Uterus (tissue), 4 donors: ENCODE results near the gene DNAH11. TPM values are rescaled to one million over a fixed set of nuclear protein-coding genes. Genes with fewer than 3 reads are reported as not detected.

Experiments
- DNase-seq, 2 donors: peaks; one replicate each; pipeline ENCODE4 v3.0.0-alpha.2; 2019 to 2020
- H3K27ac ChIP-seq, 2 donors: fragments of 200-600 bp; sonication (generic); 1 replicate in 1 of 2; 2 replicates in 1 of 2; pipeline ENCODE4 v1.5.1; 2016 to 2018
- H3K27me3 ChIP-seq, 2 donors: fragments of 200-600 bp; sonication (generic); one replicate each; pipeline ENCODE4 v1.5.1; 2018 to 2019; ENCODE audit warnings: control low read depth in 1 of 2
- H3K36me3 ChIP-seq, 2 donors: fragments of 200-600 bp; sonication (generic); one replicate each; pipeline ENCODE4 v1.5.1; 2019; ENCODE audit warnings: control low read depth in 1 of 2
- H3K4me1 ChIP-seq, 2 donors: fragments of 200-600 bp; sonication (generic); one replicate each; pipeline ENCODE4 v1.5.1; 2018 to 2019; ENCODE audit warnings: control low read depth in 1 of 2
- H3K4me3 ChIP-seq, 2 donors: fragments of 200-600 bp; sonication (generic); 1 replicate in 1 of 2; 2 replicates in 1 of 2; pipeline ENCODE4 v1.5.1; 2018 to 2019; ENCODE audit warnings: mild to moderate bottlenecking in 1 of 2
- H3K9me3 ChIP-seq, 2 donors: fragments of 200-600 bp; sonication (generic); one replicate each; pipeline ENCODE4 v1.5.1; 2019; ENCODE audit warnings: control low read depth in 1 of 2
- POLR2A ChIP-seq, 2 donors: fragments of 450-650 bp; IDR thresholded peaks; one replicate each; pipeline ENCODE4 v1.6.1; 2016; ENCODE audit warnings: antibody characterized with exemption in 2 of 2, mild to moderate bottlenecking in 1 of 2, moderate library complexity in 1 of 2
- intact Hi-C: fragments of 100-400 bp; cut with DNase I; formaldehyde crosslinking; loops from one replicate; pipeline ENCODE4 v1.15.1; 2023; ENCODE audit warnings: low total_unique reads
- total RNA-seq, 4 donors: library from RNA; depleted of rRNA in 3 of 4; stranded (reverse); fragments of >200 nt in 3 of 4; gene quantifications; one replicate each; pipeline versions ENCODE4 v1.1.0 to v1.2.4, GENCODE V29; 2014 to 2023
- TF ChIP-seq, protein P1 (sequence below), 4 experiments: fragments of 200-600 bp in 2 of 4; fragments of 450-650 bp in 2 of 4; sonication (generic) in 2 of 4; IDR thresholded peaks; one replicate each; pipeline ENCODE4 v1.5.1; 2016 to 2019; ENCODE audit warnings: antibody characterized with exemption in 4 of 4, mild to moderate bottlenecking in 2 of 4, moderate library complexity in 1 of 4
- donor health status: DM: yes; HTN: yes; CAD: no.

The DNAH11 gene
- total RNA-seq, 4 donors from 2014 or later: 0.26 to 6.8 (median 1.5) TPM

DNA sequence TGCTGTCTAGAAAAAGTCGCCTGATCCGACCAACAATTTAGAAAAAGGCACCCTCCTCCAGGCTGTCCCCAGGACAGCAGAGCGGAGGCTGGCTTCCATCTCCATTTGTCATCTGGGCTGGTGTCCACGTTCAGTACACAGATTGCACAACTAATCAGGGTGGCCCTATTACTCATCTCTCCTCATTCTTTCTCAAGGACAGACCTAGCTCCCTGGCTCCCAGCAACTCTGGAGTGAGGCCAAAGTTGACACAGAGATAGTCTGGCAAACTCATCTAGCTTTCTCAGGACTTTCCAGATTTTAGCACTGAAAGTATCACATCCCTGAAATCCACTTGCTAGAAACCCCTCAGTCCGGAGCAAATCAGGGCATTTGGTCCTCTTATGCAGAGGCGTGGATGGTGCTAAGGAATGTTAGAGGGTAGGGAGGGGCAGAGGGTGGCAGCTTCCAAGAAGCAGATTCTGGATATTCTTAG is 75.1 kb downstream of the DNAH11 start:
- H3K27ac ChIP-seq: no peak overlapping the region

DNA sequence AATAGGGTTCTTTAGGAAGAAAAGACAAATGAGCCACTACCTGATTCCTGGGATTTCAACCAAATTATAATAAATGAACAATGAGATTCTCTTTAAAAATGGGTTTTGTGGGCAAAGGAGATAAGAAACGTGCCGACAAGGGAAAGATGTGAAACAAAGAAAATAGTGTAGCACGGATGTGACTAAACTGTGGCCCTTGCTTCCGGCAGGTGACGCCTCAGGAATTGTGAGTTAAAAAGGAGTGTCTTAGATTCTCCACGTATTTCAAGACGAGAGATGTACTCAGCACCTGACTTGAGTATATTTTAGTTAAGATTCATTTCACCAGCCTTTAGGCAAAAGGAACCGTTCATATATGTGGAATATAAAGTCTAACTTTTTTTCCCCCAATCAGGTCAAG is 75.9 kb downstream of the DNAH11 start:
- no peak for DNase-seq
- no peak overlapping the region for H3K27ac ChIP-seq

More for the DNA sequence above, 75.1 kb downstream of the DNAH11 start:
- no peak for DNase-seq
- Histone ChIP-seq H3K36me3 (no peaks in the 10 kb centered on the region), H3K9me3 (no peaks in the 10 kb centered on the region), H3K4me1 (no peaks in the 10 kb centered on the region), H3K27me3 (no peaks in the 10 kb centered on the region), H3K4me3 (no peak overlapping the region)
- TF ChIP-seq, protein P1, sequence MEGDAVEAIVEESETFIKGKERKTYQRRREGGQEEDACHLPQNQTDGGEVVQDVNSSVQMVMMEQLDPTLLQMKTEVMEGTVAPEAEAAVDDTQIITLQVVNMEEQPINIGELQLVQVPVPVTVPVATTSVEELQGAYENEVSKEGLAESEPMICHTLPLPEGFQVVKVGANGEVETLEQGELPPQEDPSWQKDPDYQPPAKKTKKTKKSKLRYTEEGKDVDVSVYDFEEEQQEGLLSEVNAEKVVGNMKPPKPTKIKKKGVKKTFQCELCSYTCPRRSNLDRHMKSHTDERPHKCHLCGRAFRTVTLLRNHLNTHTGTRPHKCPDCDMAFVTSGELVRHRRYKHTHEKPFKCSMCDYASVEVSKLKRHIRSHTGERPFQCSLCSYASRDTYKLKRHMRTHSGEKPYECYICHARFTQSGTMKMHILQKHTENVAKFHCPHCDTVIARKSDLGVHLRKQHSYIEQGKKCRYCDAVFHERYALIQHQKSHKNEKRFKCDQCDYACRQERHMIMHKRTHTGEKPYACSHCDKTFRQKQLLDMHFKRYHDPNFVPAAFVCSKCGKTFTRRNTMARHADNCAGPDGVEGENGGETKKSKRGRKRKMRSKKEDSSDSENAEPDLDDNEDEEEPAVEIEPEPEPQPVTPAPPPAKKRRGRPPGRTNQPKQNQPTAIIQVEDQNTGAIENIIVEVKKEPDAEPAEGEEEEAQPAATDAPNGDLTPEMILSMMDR (IDR thresholded peaks at IDR 0.05): no peak
- intact Hi-C loops: no loop called here

DNA sequence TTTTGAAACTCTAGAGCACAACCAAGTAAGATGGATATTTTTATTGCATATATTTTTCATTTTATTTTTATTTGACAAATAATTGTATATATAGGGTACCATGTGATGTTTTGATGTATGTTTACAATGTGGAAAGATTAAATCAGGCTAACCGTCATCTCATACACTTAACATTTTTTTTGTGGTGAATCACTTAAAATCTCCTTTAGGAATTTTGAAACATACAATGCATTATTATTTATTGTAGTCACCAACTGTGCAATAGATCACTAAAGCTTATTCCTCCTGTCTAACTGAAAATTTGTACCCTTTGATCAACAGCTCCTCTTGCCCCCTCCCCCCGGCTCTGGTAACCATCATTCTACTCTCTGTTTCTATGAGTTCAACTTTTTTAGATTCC is 77.2 kb downstream of the DNAH11 start:
- intact Hi-C loops: no loop called here
- TF ChIP-seq, protein P1 (IDR thresholded peaks at IDR 0.05): no peak
- TF ChIP-seq POLR2A (IDR thresholded peaks at IDR 0.05): no peak
- no peaks in the 10 kb centered on the region for H3K27me3 ChIP-seq
- H3K4me1 ChIP-seq: no peaks in the 10 kb centered on the region
- no peaks in the 10 kb centered on the region for H3K36me3 ChIP-seq
- DNase-seq: no peak
- no peak overlapping the region for H3K27ac ChIP-seq
- no peaks in the 10 kb centered on the region for H3K9me3 ChIP-seq
- no peak overlapping the region for H3K4me3 ChIP-seq

More for the DNA sequence above, 75.9 kb downstream of the DNAH11 start:
- intact Hi-C loops: no loop called here
- Histone ChIP-seq H3K4me3 (no peak overlapping the region), H3K27me3 (no peaks in the 10 kb centered on the region), H3K9me3 (no peaks in the 10 kb centered on the region), H3K36me3 (no peaks in the 10 kb centered on the region), H3K4me1 (no peaks in the 10 kb centered on the region)
- TF ChIP-seq, protein P1 (IDR thresholded peaks at IDR 0.05): no peak
- TF ChIP-seq POLR2A (IDR thresholded peaks at IDR 0.05): no peak

DNA sequence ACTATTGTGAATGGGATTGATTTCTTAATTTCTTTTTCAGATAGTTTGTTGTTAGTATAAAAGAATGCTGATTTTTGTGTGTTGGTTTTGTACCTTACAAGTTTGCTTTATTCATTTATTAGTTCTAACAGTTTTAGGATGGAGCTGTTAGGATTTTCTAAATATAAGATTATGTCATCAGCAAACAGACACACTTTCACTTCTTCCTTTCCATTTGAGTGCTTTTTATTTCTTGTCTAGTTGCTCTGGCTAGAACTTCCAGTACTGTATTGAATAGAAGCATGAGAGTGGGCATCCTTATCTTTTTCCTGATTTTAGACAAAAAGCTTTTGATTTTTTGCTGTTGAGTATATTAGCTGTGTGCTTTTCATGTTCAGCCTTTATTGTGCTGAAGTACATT is 81.5 kb downstream of the DNAH11 start:
- DNase-seq: no peak

DNA sequence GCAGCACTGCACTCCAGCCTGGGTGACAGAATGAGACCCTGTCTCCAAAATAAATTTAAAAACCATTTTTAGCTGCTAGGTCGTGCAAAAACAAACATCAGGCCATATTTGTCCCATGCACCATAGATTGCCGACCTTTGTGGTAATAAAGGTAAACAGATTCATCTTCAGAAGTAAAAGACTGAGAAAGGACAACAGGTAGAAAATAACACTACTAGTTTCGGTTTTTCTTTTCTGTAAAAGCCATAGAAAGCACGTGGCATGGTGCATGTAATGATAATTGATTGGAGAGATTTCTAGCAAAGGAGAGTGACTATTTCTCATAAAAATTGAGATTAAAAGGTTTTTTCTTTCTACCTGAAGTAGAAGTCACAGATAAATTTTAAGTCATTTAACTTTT is 93.9 kb downstream of the DNAH11 start:
- Histone ChIP-seq H3K36me3 (no peaks in the 10 kb centered on the region), H3K27me3 (no peaks in the 10 kb centered on the region), H3K4me3 (no peak overlapping the region), H3K27ac (no peak overlapping the region), H3K4me1 (no peaks in the 10 kb centered on the region), H3K9me3 (no peaks in the 10 kb centered on the region)
- no peak for DNase-seq
- intact Hi-C loops: no loop called here
- no peak for TF ChIP-seq POLR2A (IDR thresholded peaks at IDR 0.05)
- TF ChIP-seq, protein P1 (IDR thresholded peaks at IDR 0.05): no peak

More for the DNA sequence above, 81.5 kb downstream of the DNAH11 start:
- H3K36me3 ChIP-seq: no peaks in the 10 kb centered on the region
- no peaks in the 10 kb centered on the region for H3K27me3 ChIP-seq
- no peaks in the 10 kb centered on the region for H3K9me3 ChIP-seq
- intact Hi-C loops: no loop called here
- H3K4me3 ChIP-seq: no peak overlapping the region
- H3K27ac ChIP-seq: no peak overlapping the region
- no peak for TF ChIP-seq POLR2A (IDR thresholded peaks at IDR 0.05)
- TF ChIP-seq, protein P1 (IDR thresholded peaks at IDR 0.05): no peak
- no peaks in the 10 kb centered on the region for H3K4me1 ChIP-seq
